Measurements from ENCODE around the gene IL3RA.
"Not testable (repeated sequence)": the region's sequence is repeated elsewhere in the genome, so short reads cannot be mapped to it uniquely, and the experiment has no call there.

The IL3RA gene

GRCh38 chrX:1327651-1328304 lies 8.8 kb upstream of the IL3RA start:
- DNase-seq (ENCODE audit: extremely low read depth in 1 of 2, low read depth in 1 of 2) = no peak

GRCh38 chrX:1330605-1331004 lies 6.0 kb upstream of the IL3RA start:
- DNase-seq (ENCODE audit: extremely low read depth in 1 of 2, low read depth in 1 of 2) = no peak

- DNase-seq (ENCODE audit: extremely low read depth in 1 of 2, low read depth in 1 of 2) = not testable (repeated sequence)
These were observed 4.2 kb upstream of the IL3RA start for GRCh38 chrX:1332433-1332832.

- no peak for DNase-seq (ENCODE audit: extremely low read depth in 1 of 2, low read depth in 1 of 2)
These were observed 1.7 kb upstream of the IL3RA start for GRCh38 chrX:1334854-1335253.

GRCh38 chrX:1336948-1337779 lies 579 bp downstream of the IL3RA start:
- no peak for DNase-seq (ENCODE audit: extremely low read depth in 1 of 2, low read depth in 1 of 2)

GRCh38 chrX:1341545-1342184 lies 5.1 kb downstream of the IL3RA start:
- no peak for DNase-seq (ENCODE audit: extremely low read depth in 1 of 2, low read depth in 1 of 2)

GRCh38 chrX:1349606-1350005 lies 13.0 kb downstream of the IL3RA start:
- DNase-seq (ENCODE audit: extremely low read depth in 1 of 2, low read depth in 1 of 2) = not testable (repeated sequence)

GRCh38 chrX:1351981-1352714 lies 15.6 kb downstream of the IL3RA start:
- no peak for DNase-seq (ENCODE audit: extremely low read depth in 1 of 2, low read depth in 1 of 2)

- no peak for DNase-seq (ENCODE audit: extremely low read depth in 1 of 2, low read depth in 1 of 2)
These were observed 17.7 kb downstream of the IL3RA start for GRCh38 chrX:1354036-1355019.

- no peak for DNase-seq (ENCODE audit: extremely low read depth in 1 of 2, low read depth in 1 of 2)
These were observed 18.8 kb downstream of the IL3RA start for GRCh38 chrX:1355131-1356046.

- no peak for DNase-seq (ENCODE audit: extremely low read depth in 1 of 2, low read depth in 1 of 2)
These were observed 21.4 kb downstream of the IL3RA start for GRCh38 chrX:1357993-1358392.

- no peak for DNase-seq (ENCODE audit: extremely low read depth in 1 of 2, low read depth in 1 of 2)
These were observed 22.4 kb downstream of the IL3RA start for GRCh38 chrX:1358793-1359476.

- DNase-seq (ENCODE audit: extremely low read depth in 1 of 2, low read depth in 1 of 2) = no peak
These were observed 22.9 kb downstream of the IL3RA start for GRCh38 chrX:1359477-1359873.

- DNase-seq (ENCODE audit: extremely low read depth in 1 of 2, low read depth in 1 of 2) = no peak
These were observed 23.6 kb downstream of the IL3RA start for GRCh38 chrX:1360171-1360570.

- DNase-seq (ENCODE audit: extremely low read depth in 1 of 2, low read depth in 1 of 2) = no peak
These were observed 24.7 kb downstream of the IL3RA start for GRCh38 chrX:1361275-1361674.

GRCh38 chrX:1361910-1362309 lies 25.3 kb downstream of the IL3RA start:
- no peak for DNase-seq (ENCODE audit: extremely low read depth in 1 of 2, low read depth in 1 of 2)

- not testable (repeated sequence) for DNase-seq (ENCODE audit: extremely low read depth in 1 of 2, low read depth in 1 of 2)
These were observed 29.8 kb downstream of the IL3RA start for GRCh38 chrX:1366363-1366762.

- DNase-seq (ENCODE audit: extremely low read depth in 1 of 2, low read depth in 1 of 2) = no peak
These were observed 31.8 kb downstream of the IL3RA start for GRCh38 chrX:1368385-1368698.

All from activated CD8-positive, alpha-beta memory T cell treated with anti-CD3 and anti-CD28 coated beads for 1 hour (primary cell).